ENCODE results near the gene SAMD1. TPM values are rescaled to one million over a fixed set of nuclear protein-coding genes. Genes with fewer than 3 reads are reported as not detected.

SAMD1 gene
- total RNA-seq, 1 experiment from 2014 or later: 62.2 TPM

GRCh38 chr19:14117668-14118164 is 27.2 kb upstream of the SAMD1 start, which contains the start of gene PRKACA:
PRKACA (minus strand) TSS chr19:14117762; CDS start chr19:14117547, 215 bp downstream.
- H3K79me2 ChIP-seq (ENCODE audit: low read length): peaks cover 32% of the 10 kb centered on the region
- no TSS peak for BruUV-seq (replicated peaks)
- peak within 1 kb of the TSS; percentile 30; the same call in 1 of the 2 replicates for H3K27ac ChIP-seq (ENCODE audit: low read length)
- peaks cover 11% of the 10 kb centered on the region for H3F3A ChIP-seq (ENCODE audit: low read length, unreplicated experiment)
- DNase-seq (peak; percentile 99), ATAC-seq (peak; percentile 96)
- ChIA-PET POLR2A (ENCODE audit: unreplicated experiment) (interaction anchor here (0.6 to 1.0 kb wide), 2 partner anchors 19 to 280 kb away, joined by 3 to 6 read pairs; partner anchors contain the start of gene ASF1B), CTCF (interaction anchor here (0.6 to 1.1 kb wide), 2 partner anchors 8 to 19 kb away, joined by 4 to 10 read pairs; partner anchors contain the start of gene ASF1B)
- peak within 1 kb of the TSS; percentile 75 for H2AFZ ChIP-seq (ENCODE audit: low read length)
- no peaks in the 10 kb centered on the region for H3K9me2 ChIP-seq (replicated peaks; ENCODE audit: low read length)
- H3K4me3 ChIP-seq (ENCODE audit: low read length): peak within 1 kb of the TSS; percentile 78
- H3K36me3 ChIP-seq (ENCODE audit: low read depth, low read length): peaks cover 6% of the 10 kb centered on the region; the same call in 1 of the 2 replicates
- H3K4me1 ChIP-seq (ENCODE audit: insufficient read depth, low read length): peaks cover 17% of the 10 kb centered on the region
- H3K4me2 ChIP-seq (ENCODE audit: low read length): peak within 1 kb of the TSS; percentile 94
- intact Hi-C loops (cut with micrococcal nuclease): no loop called here
- H3K9me3 ChIP-seq (ENCODE audit: low read length): no peaks in the 10 kb centered on the region
- peak within 1 kb of the TSS; percentile 68 for H3K9ac ChIP-seq (ENCODE audit: low read length)
- H3K27me3 ChIP-seq (ENCODE audit: low read length): no peaks in the 10 kb centered on the region
- no peaks in the 10 kb centered on the region for H4K20me1 ChIP-seq (ENCODE audit: low read length)
- TF ChIP-seq EZH2 (IDR thresholded peaks at IDR 0.05; ENCODE audit: low read length, unreplicated experiment) (no peak), CTCF (conservative IDR thresholded peaks at IDR 0.05; ENCODE audit: low read depth, low read length) (no peak), EZH2phosphoT487 (IDR thresholded peaks at IDR 0.05; ENCODE audit: borderline replicate concordance, low read length) (no peak)

GRCh38 chr19:14116918-14117578 is 26.5 kb upstream of the SAMD1 start:
- Histone ChIP-seq H3F3A (ENCODE audit: low read length, unreplicated experiment) (peaks cover 11% of the 10 kb centered on the region), H3K4me3 (ENCODE audit: low read length) (peak overlapping the region; percentile 78), H3K27me3 (ENCODE audit: low read length) (no peaks in the 10 kb centered on the region), H3K9me2 (replicated peaks; ENCODE audit: low read length) (no peaks in the 10 kb centered on the region), H3K9ac (ENCODE audit: low read length) (peak overlapping the region; percentile 60), H3K27ac (ENCODE audit: low read length) (no peak overlapping the region), H4K20me1 (ENCODE audit: low read length) (no peaks in the 10 kb centered on the region), H3K79me2 (ENCODE audit: low read length) (peaks cover 32% of the 10 kb centered on the region), H3K4me1 (ENCODE audit: insufficient read depth, low read length) (peaks cover 17% of the 10 kb centered on the region), H3K4me2 (ENCODE audit: low read length) (peak overlapping the region; percentile 92), H3K9me3 (ENCODE audit: low read length) (no peaks in the 10 kb centered on the region), H3K36me3 (ENCODE audit: low read depth, low read length) (peaks cover 4% of the 10 kb centered on the region; the same call in 1 of the 2 replicates), H2AFZ (ENCODE audit: low read length) (peak overlapping the region; percentile 42)
- BruUV-seq (replicated peaks): no TSS peak
- intact Hi-C loops (cut with micrococcal nuclease): no loop called here
- DNase-seq (no peak), ATAC-seq (peak; percentile 1)
- ChIA-PET POLR2A (ENCODE audit: unreplicated experiment) (interaction anchor here (0.6 to 1.0 kb wide), 3 partner anchors 19 to 280 kb away, joined by 3 to 6 read pairs (median 4); partner anchors contain the start of gene ASF1B), CTCF (interaction anchor here (1.1 kb wide), 1 partner anchor 20 kb away, joined by 10 read pairs; the partner anchor contains the start of gene ASF1B)
- TF ChIP-seq EZH2 (IDR thresholded peaks at IDR 0.05; ENCODE audit: low read length, unreplicated experiment): no peak
- no peak for TF ChIP-seq CTCF (conservative IDR thresholded peaks at IDR 0.05; ENCODE audit: low read depth, low read length)
- no peak for TF ChIP-seq EZH2phosphoT487 (IDR thresholded peaks at IDR 0.05; ENCODE audit: borderline replicate concordance, low read length)

All from PC-3 (cell line).